ENCODE measurements around the gene TMEM269. TPM values are rescaled to one million over a fixed set of nuclear protein-coding genes. Genes with fewer than 3 reads are reported as not detected.
A peak's percentile ranks its signal among the peaks of the same experiment; 100 is the strongest.

Gene TMEM269
- total RNA-seq, 3 donors from 2014 or later: under 0.01 to 0.59 (median 0.16) TPM

- H3K9me3 ChIP-seq: no peaks in the 10 kb centered on the region
- H3K4me3 ChIP-seq: peak overlapping the region; percentile 70 to 98 (median 96)
- peaks cover 5 to 7% of the 10 kb centered on the region in 2 donors for H3K4me1 ChIP-seq
- peak overlapping the region; percentile 88 to 93 for H3K27ac ChIP-seq
- intact Hi-C loops (cut with DNase I; ENCODE audit: low total_unique reads): no loop called here
- H3K27me3 ChIP-seq: no peaks in the 10 kb centered on the region
- no peak for DNase-seq (ENCODE audit: low spot score in 2 of 2)
- no peaks in the 10 kb centered on the region for H3K36me3 ChIP-seq
- TF ChIP-seq POLR2A (IDR thresholded peaks at IDR 0.05): no peak
- no peak for TF ChIP-seq POLR2AphosphoS5 (IDR thresholded peaks at IDR 0.05)
- TF ChIP-seq, protein P1, sequence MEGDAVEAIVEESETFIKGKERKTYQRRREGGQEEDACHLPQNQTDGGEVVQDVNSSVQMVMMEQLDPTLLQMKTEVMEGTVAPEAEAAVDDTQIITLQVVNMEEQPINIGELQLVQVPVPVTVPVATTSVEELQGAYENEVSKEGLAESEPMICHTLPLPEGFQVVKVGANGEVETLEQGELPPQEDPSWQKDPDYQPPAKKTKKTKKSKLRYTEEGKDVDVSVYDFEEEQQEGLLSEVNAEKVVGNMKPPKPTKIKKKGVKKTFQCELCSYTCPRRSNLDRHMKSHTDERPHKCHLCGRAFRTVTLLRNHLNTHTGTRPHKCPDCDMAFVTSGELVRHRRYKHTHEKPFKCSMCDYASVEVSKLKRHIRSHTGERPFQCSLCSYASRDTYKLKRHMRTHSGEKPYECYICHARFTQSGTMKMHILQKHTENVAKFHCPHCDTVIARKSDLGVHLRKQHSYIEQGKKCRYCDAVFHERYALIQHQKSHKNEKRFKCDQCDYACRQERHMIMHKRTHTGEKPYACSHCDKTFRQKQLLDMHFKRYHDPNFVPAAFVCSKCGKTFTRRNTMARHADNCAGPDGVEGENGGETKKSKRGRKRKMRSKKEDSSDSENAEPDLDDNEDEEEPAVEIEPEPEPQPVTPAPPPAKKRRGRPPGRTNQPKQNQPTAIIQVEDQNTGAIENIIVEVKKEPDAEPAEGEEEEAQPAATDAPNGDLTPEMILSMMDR (IDR thresholded peaks at IDR 0.05): no peak
Observed at GRCh38 chr1:42767510-42768000, 17.2 kb upstream of the TMEM269 start.

GRCh38 chr1:42768172-42768571 lies 16.6 kb upstream of the TMEM269 start:
- TF ChIP-seq POLR2A (IDR thresholded peaks at IDR 0.05) (no peak), POLR2AphosphoS5 (IDR thresholded peaks at IDR 0.05) (no peak)
- TF ChIP-seq, protein P1 (IDR thresholded peaks at IDR 0.05): no peak
- intact Hi-C loops (cut with DNase I; ENCODE audit: low total_unique reads): no loop called here
- Histone ChIP-seq H3K36me3 (no peaks in the 10 kb centered on the region), H3K27ac (no peak overlapping the region), H3K9me3 (no peaks in the 10 kb centered on the region), H3K4me3 (peak overlapping the region; percentile 70 to 98 (median 96)), H3K4me1 (peaks cover 5 to 7% of the 10 kb centered on the region in 2 donors), H3K27me3 (no peaks in the 10 kb centered on the region)
- DNase-seq (ENCODE audit: low spot score in 2 of 2): no peak

DNA sequence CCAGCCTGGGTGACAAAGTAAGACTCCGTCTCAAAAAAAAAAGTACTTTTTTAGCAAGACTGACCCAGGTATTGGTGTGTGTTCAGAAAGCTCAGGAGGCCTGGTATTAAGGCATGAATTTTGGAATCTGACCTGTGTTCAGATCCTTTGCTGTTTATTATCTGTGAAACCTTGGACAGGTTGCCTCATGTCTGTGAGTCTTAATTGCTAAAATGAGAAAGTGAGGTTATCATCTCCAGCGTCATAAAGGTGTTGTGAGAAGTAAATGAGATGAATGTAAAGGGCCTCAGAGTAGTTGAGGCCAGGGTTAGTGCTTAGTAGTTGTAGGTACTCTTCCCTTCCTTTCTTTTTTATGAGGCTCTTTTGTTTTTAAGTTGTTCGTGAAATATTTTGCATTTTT lies 15.0 kb upstream of the TMEM269 start:
- intact Hi-C loops (cut with DNase I; ENCODE audit: low total_unique reads): no loop called here
- Histone ChIP-seq H3K4me1 (peaks cover 3 to 7% of the 10 kb centered on the region in 2 donors), H3K4me3 (no peak overlapping the region), H3K9me3 (no peaks in the 10 kb centered on the region), H3K36me3 (no peaks in the 10 kb centered on the region), H3K27me3 (no peaks in the 10 kb centered on the region), H3K27ac (no peak overlapping the region)
- DNase-seq (ENCODE audit: low spot score in 2 of 2): no peak
- TF ChIP-seq POLR2A (IDR thresholded peaks at IDR 0.05) (no peak), POLR2AphosphoS5 (IDR thresholded peaks at IDR 0.05) (no peak)
- TF ChIP-seq, protein P1 (IDR thresholded peaks at IDR 0.05): no peak

DNA sequence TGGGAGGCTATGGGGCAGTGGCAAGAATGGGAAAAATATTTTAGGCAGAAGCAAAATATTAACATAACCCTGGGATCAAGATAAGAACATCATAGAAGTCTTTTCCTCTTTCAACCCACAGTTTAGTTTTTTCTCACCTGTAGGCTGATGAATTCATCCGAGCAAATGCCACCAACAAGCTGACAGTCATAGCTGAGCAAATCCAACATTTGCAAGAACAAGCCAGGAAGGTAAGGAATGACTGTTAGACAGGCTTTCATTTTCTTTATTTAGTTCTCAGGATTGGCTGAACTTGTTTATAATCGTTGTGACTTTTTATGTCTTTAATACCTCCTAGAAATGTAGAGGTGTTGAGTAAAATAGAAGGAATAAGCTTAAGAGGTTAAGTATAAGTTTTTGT lies 11.4 kb upstream of the TMEM269 start:
- Histone ChIP-seq H3K27me3 (no peaks in the 10 kb centered on the region), H3K4me3 (no peak overlapping the region), H3K36me3 (peaks cover 4% of the 10 kb centered on the region), H3K9me3 (no peaks in the 10 kb centered on the region), H3K4me1 (no peaks in the 10 kb centered on the region), H3K27ac (no peak overlapping the region)
- intact Hi-C loops (cut with DNase I; ENCODE audit: low total_unique reads): no loop called here
- no peak for TF ChIP-seq POLR2A (IDR thresholded peaks at IDR 0.05)
- TF ChIP-seq, protein P1 (IDR thresholded peaks at IDR 0.05): no peak
- TF ChIP-seq POLR2AphosphoS5 (IDR thresholded peaks at IDR 0.05): no peak
- no peak for DNase-seq (ENCODE audit: low spot score in 2 of 2)

GRCh38 chr1:42774928-42775526 lies 9.8 kb upstream of the TMEM269 start:
- H3K4me1 ChIP-seq: no peaks in the 10 kb centered on the region
- intact Hi-C loops (cut with DNase I; ENCODE audit: low total_unique reads): no loop called here
- TF ChIP-seq POLR2A (IDR thresholded peaks at IDR 0.05) (no peak), POLR2AphosphoS5 (IDR thresholded peaks at IDR 0.05) (no peak)
- TF ChIP-seq, protein P1 (IDR thresholded peaks at IDR 0.05): no peak
- no peak for DNase-seq (ENCODE audit: low spot score in 2 of 2)
- H3K36me3 ChIP-seq: peaks cover 4% of the 10 kb centered on the region
- H3K9me3 ChIP-seq: no peaks in the 10 kb centered on the region
- no peak overlapping the region for H3K4me3 ChIP-seq
- no peak overlapping the region for H3K27ac ChIP-seq
- no peaks in the 10 kb centered on the region for H3K27me3 ChIP-seq

All from breast epithelium (tissue), 4 donors.